ENCODE data around the gene RESP18. TPM values are rescaled to one million over a fixed set of nuclear protein-coding genes. Genes with fewer than 3 reads are reported as not detected.

Gene RESP18
- total RNA-seq, 1 experiment from 2014 or later, result not detected

GRCh38 chr2:219284501-219285372 lies 47.8 kb downstream of the RESP18 start:
- Histone ChIP-seq H3K27me3 (replicated peaks; ENCODE audit: control insufficient read depth, insufficient read depth, low read length) (no peaks in the 10 kb centered on the region), H3K9me3 (no peaks in the 10 kb centered on the region), H3K36me3 (ENCODE audit: control insufficient read depth, insufficient read depth, low read length) (peaks cover 3% of the 10 kb centered on the region), H3K4me1 (peaks cover 6% of the 10 kb centered on the region; the same call in 1 of the 2 replicates), H3K4me3 (ENCODE audit: low read depth, low read length) (no peak overlapping the region)
- H3K4me1 Mint-ChIP-seq (ENCODE audit: low read depth, unreplicated experiment), result peaks cover 5% of the 10 kb centered on the region
- BruUV-seq (replicated peaks), result no TSS peak
- intact Hi-C loops (cut with micrococcal nuclease; ENCODE audit: unreplicated experiment), result no loop called here
- no peaks in the 10 kb centered on the region for H3K9me3 Mint-ChIP-seq (ENCODE audit: unreplicated experiment)
- POLR2A ChIA-PET, result no interaction called here
- H3K27me3 Mint-ChIP-seq (ENCODE audit: insufficient read depth, unreplicated experiment), result no peaks in the 10 kb centered on the region
- H3K27ac Mint-ChIP-seq (ENCODE audit: unreplicated experiment), result no peak overlapping the region
- peaks cover 18% of the 10 kb centered on the region for H3K36me3 Mint-ChIP-seq (ENCODE audit: insufficient read depth, unreplicated experiment)
- DNase-seq, result no peak
- CTCF ChIA-PET, result interaction anchor here (2.9 kb wide), 1 partner anchor 10 kb away, joined by 20 read pairs; no protein-coding TSS in a partner anchor
- no peak for TF ChIP-seq CTCF (IDR thresholded peaks at IDR 0.05; ENCODE audit: insufficient read depth in 1 of 2, low read depth in 1 of 2, low read length in 1 of 2, severe bottlenecking in 1 of 2, unreplicated experiment in 1 of 2)
- no peak overlapping the region for H3K4me3 Mint-ChIP-seq (ENCODE audit: unreplicated experiment)

GRCh38 chr2:219282943-219283581 lies 49.5 kb downstream of the RESP18 start:
- intact Hi-C loops (cut with micrococcal nuclease; ENCODE audit: unreplicated experiment), result no loop called here

More at GRCh38 chr2:219282943-219283581, 49.5 kb downstream of the RESP18 start:
- no TSS peak for BruUV-seq (replicated peaks)
- CTCF ChIA-PET, result interaction anchor here (0.6 to 1.0 kb wide), 2 partner anchors 12 to 275 kb away, joined by 3 to 4 read pairs; no protein-coding TSS in a partner anchor
- no peaks in the 10 kb centered on the region for H3K9me3 Mint-ChIP-seq (ENCODE audit: unreplicated experiment)
- POLR2A ChIA-PET, result no interaction called here
- no peaks in the 10 kb centered on the region for H3K27me3 Mint-ChIP-seq (ENCODE audit: insufficient read depth, unreplicated experiment)
- H3K4me1 ChIP-seq, result peaks cover 15% of the 10 kb centered on the region
- no peaks in the 10 kb centered on the region for H3K9me3 ChIP-seq
- H3K27ac Mint-ChIP-seq (ENCODE audit: unreplicated experiment), result no peak overlapping the region
- no peak for TF ChIP-seq CTCF (IDR thresholded peaks at IDR 0.05; ENCODE audit: insufficient read depth in 1 of 2, low read depth in 1 of 2, low read length in 1 of 2, severe bottlenecking in 1 of 2, unreplicated experiment in 1 of 2)
- no peak for DNase-seq
- peaks cover 10% of the 10 kb centered on the region for H3K4me1 Mint-ChIP-seq (ENCODE audit: low read depth, unreplicated experiment)
- H3K4me3 ChIP-seq (ENCODE audit: low read depth, low read length), result no peak overlapping the region
- H3K36me3 Mint-ChIP-seq (ENCODE audit: insufficient read depth, unreplicated experiment), result peaks cover 22% of the 10 kb centered on the region
- no peak overlapping the region for H3K4me3 Mint-ChIP-seq (ENCODE audit: unreplicated experiment)
- H3K27me3 ChIP-seq (replicated peaks; ENCODE audit: control insufficient read depth, insufficient read depth, low read length), result no peaks in the 10 kb centered on the region
- peaks cover 3% of the 10 kb centered on the region for H3K36me3 ChIP-seq (ENCODE audit: control insufficient read depth, insufficient read depth, low read length)
